NCI-H526 (cell line): Measurements from ENCODE around the gene CKAP4.
A peak's percentile ranks its signal among the peaks of the same experiment; 100 is the strongest.
"Not testable (repeated sequence)": the region's sequence is repeated elsewhere in the genome, so short reads cannot be mapped to it uniquely, and the experiment has no call there.

ENCODE experiments used
- DNase-seq, 2 experiments: peaks; one replicate each; lab custom pipeline; 2025; lab: John Stamatoyannopoulos, UW

Gene CKAP4

GRCh38 chr12:106247674-106248311 is at the start of gene CKAP4:
CKAP4 (minus strand) TSS chr12:106248020; CDS start chr12:106247851, 169 bp downstream.
- peak in 1 of 2 experiments; percentile 81 for DNase-seq

DNA sequence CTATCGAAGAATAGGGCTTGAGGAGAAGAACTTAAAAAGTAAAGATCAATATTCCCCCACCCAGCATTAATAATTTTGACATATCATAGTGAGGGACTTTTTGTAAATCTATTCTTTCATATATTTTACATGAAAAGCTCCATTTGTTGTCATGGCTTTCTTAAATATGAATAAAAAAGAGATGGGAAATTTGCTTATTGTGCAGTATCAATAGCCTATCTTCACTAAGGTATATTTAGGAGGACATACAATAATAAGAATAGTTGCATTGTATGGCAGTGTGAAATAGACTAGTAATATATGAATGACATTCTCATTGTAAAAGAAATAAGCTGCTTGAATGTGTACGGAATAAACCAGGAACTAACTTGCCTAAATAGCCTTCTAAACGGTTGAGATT is 49.3 kb upstream of the CKAP4 start:
- DNase-seq = no peak

GRCh38 chr12:106296179-106296877 is 48.5 kb upstream of the CKAP4 start:
- DNase-seq = peak in 1 of 2 experiments; percentile 20

GRCh38 chr12:106292339-106292738 is 44.5 kb upstream of the CKAP4 start:
- DNase-seq = no peak

- DNase-seq = no peak
Measured at GRCh38 chr12:106291342-106291741, 43.5 kb upstream of the CKAP4 start.

GRCh38 chr12:106290666-106291065 is 42.8 kb upstream of the CKAP4 start:
- DNase-seq = no peak

DNA sequence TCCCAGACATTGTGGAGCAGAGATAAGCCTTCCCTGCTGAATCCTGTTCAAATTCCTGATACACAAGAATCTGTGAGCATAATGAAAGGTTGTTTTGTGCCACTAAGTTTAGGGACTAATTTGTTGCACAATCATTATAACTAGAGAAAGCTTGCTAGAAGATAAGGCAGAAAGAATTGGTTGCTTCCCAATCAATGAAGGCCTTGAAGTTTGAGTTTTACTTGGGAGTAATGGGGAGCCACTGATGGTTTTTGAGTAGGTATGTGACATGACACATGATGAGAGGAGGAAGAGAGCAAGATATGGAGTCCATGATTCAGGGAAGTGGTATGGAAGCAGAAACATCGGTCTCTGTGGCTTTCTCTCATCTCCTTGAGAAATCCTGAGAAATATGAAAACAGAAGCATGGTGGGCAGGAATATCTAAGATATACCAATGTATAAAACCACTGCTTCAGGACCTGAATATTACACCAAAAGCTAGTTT is 41.4 kb upstream of the CKAP4 start:
- DNase-seq = no peak

DNA sequence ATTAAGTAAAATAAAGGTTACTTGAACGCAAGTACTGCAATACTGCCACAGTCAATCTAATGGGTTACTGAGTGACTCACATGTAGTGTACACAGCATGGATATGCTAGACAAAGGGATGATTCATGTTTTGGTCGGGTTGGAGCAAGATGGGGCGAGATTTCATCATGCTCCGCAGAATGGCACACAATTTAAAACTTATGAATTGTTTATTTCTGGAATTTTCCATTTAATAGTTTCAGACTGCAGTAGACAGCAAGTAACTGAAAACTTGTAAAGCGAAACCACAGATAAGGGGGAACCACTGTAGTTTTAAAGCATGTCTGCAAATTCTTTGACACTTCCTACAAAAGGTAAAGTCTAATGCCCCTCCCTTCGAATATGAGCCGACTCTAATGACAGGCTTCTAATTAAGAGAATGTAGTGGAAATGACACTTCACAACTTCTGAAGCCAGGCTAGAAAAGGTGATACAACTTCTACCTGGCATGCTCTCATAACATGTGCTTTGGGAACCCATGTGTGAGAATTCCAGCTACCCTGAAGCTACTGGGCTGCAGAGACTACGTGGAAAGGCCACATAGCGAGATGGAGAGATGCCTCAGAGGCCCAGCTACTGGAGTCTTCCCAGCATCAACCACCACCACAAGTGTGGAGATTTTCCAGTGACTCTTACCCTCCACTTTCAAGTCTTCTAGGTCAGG is 40.8 kb upstream of the CKAP4 start:
- DNase-seq = no peak

GRCh38 chr12:106288101-106288493 is 40.3 kb upstream of the CKAP4 start:
- DNase-seq = no peak

DNA sequence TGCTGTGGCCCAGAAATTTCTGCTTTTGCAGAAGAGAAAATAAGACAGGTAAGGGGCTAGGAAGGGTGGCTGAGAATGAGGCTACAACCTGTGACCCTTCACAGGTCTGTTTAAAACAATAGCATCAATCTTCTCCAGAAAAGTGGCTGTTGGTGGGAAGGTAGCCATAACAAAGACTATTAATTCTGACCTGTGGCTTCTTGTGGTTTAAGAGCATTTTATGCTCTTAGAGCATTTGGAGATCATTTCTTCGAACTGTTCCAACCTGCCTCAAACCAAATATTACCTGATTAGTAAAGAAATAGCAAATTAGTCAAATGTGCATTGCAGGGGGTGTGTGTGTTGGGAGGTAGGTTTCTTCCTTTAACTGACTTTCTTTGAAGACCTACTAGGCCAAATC is 39.5 kb upstream of the CKAP4 start:
- DNase-seq = no peak

GRCh38 chr12:106286576-106287162 is 38.8 kb upstream of the CKAP4 start:
- not testable (repeated sequence) for DNase-seq

DNA sequence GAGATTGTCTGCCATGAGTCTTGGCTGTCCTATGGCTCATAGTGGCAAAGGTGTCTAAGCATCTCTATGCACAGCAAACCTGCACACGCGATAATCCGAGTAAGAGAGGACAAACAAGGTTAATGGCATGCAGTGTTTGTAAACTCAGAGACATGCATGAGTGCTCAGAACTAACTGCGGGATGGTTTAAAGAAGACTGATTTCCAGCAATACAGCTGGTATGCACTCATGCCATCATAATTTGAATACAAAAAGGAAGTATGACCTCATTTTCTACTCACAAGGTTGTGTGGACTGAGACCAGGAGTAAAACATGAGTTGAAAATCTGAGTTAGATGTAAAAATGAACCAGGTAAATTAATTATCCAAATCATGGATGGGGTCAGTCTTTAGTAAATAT is 38.2 kb upstream of the CKAP4 start:
- DNase-seq = peak in 1 of 2 experiments; percentile 15

DNA sequence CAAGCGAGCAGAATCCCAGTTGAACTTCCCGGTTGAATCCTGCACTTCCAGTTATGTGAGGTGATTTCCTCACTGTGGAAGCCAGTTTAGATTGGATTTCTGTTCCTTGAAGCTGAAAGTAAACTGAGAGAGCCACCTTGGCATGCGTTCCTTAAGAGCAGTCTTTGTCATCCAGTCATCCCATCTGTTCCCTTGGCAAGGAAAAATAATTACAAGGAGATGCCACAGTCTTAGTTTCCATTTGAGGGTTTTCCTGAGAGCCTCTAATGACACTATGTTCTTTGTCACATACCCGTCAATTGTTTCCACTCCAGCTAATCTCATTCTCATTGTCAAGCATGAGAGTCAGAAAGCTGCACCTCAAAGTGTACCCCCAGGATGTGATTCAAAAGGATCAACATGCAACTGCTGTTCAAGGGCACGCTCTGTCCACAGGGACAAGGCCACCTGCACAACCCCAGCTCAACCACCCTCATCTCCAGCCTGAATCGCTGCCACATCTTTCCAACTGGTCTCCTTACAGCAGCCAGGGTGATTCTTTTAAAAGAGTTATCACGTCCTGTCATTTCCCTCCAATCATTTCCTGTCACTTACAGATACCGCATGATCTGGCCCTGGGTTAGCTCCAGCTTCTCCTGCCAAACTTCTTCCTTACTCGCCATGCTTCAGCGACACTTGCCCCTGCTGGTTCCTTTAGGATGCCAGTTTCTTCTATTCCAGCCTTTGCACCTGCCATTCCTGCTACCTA is 36.7 kb upstream of the CKAP4 start:
- no peak for DNase-seq

DNA sequence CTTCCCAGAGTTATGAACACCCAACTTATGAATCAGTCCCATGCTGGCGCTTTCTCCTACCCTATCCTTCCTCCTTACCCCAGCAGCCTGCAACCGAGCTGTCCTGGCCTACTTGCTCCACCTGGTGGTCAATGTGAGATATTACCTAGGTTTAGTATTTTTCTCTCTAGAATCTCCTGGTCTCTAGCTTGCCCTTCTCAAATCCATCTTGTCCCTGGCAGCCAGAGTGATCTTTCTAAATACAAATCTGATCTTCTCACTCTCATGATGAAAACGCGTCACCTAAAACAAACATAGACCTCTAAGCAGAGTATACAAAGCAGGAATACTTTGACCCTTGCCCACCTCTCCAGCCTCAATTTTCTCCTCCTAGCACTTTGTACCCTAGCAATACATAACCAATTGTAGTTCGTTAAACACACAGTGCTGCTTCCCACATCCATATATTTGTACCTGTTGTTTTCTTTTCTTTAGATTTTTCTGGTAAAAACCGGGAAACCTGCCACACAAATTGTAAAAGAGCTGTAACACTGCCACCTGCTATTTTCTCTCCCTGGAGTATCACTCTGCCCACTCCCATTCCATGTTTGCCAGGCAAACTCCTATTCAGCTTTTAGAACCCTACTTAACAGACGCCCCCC is 34.8 kb upstream of the CKAP4 start:
- peak in 1 of 2 experiments; percentile 65 for DNase-seq

DNA sequence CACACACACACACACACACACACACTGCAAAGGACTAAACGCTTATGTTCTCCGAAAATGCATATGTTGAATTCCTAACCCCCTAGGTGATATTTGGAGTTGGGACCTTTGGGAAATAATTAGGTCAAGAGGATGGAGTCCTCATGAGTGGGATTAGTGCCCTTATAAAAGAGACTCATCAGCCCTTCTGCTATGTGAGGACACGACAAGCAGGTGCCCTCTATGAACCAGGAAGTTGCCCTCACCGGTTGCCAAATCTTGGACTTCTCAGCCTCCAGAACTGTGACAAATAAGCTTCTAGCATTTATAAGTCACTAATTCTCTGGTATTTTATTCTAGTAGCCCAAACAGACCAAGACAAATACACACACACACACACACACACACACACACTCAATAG is 34.0 kb upstream of the CKAP4 start:
- no peak for DNase-seq

DNA sequence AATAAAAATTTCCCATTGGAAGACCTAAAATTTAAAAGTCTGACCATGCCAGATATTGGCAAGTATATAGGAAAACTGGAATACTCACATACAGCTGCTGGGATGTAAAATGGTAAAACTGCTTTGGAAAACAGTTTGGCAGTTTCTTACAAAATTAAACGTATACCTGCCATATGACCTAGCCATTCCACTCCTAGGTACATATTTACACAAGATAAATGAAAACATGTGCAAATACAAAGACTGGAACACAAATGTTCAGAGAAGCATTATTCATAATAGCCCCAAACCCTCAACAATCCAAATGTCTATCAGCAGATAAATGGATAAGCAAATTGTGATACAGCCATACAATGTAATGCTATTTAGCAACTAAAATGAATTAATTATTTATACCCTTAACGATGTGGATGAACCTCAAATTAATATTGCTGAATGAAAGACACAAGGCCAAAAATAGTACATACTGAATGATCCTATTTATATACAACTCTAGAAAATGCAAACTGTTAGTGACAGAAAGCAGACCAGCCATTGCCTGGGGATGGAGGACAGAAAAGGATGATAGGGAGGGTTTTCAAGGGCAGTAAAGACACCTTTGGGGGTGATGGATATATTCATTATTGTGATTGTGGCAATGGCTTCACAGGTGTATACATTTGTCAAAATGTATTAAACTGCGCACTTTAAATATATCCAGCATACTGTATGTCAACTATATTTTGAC is 33.4 kb upstream of the CKAP4 start:
- peak; percentile 45 to 73 for DNase-seq

DNA sequence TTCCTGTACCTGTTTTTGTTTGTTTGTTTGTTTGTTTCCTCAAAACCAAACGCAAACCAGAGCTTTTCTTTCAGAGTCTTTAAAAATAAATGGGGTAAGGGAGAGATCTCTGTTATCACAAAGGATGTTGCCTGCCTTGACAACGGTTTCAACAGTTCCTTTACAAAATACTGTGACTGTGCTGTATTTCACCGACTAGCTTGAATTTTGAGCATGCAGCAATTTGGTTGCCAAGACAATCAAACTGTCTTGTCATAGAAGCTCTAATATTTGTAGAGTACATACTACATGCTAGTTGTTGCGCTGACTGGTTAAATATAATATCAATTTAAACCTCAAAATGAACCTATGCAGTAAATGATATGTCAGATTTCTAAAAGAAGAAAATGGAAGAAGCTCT is 32.3 kb upstream of the CKAP4 start:
- DNase-seq = no peak

GRCh38 chr12:106276032-106276740 is 28.4 kb upstream of the CKAP4 start:
- DNase-seq = no peak

GRCh38 chr12:106275458-106275857 is 27.6 kb upstream of the CKAP4 start:
- DNase-seq = no peak

GRCh38 chr12:106274575-106275121 is 26.8 kb upstream of the CKAP4 start:
- DNase-seq = no peak
